ENCODE data around the gene NRXN2.

GRCh38 chr11:64619811-64620380, 103.1 kb downstream of the NRXN2 start:
- TF ChIP-seq FOXP2 (optimal IDR thresholded peaks at IDR 0.05; ENCODE audit: borderline replicate concordance, extremely low read depth, extremely low read length, insufficient read depth) (no peak), TAF1 (IDR thresholded peaks at IDR 0.05; ENCODE audit: borderline replicate concordance, insufficient read depth, low read length) (no peak)
